DOHH2 (cell line): Measurements from ENCODE around the gene GADD45G.

Experiments used
- CTCF ChIP-seq: fragments of 200-600 bp; sonication (generic); IDR thresholded peaks from one replicate; pipeline ENCODE4 v1.5.1; 2014; ENCODE audit warnings: antibody characterized with exemption, mild to moderate bottlenecking, low read depth, low read length; ENCODE audit not compliant: poor library complexity, severe bottlenecking
- EZH2phosphoT487 ChIP-seq: fragments of 200-600 bp; sonication (generic); IDR thresholded peaks from 2 replicates; pipeline ENCODE4 v1.6.1; 2017; ENCODE audit warnings: borderline replicate concordance, mild to moderate bottlenecking, antibody characterized with exemption, low read length, moderate library complexity, mixed read lengths

- TF ChIP-seq CTCF = no peak
- no peak for TF ChIP-seq EZH2phosphoT487
These were observed at the start of gene GADD45G for GRCh38 chr9:89604729-89605464.
